LNCaP clone FGC (cell line): ENCODE results near the gene WDR6.

Source experiments
- DNase-seq: peaks from one replicate; pipeline ENCODE4 v3.0.0-alpha.2; 2011; ENCODE audit warnings: low read depth
- H3K4me3 ChIP-seq: 2 replicates; pipeline ENCODE4 v1.5.1; 2011; ENCODE audit warnings: mild to moderate bottlenecking, low read depth, low read length, control low read depth
- TF ChIP-seq, protein P1 (sequence below): IDR thresholded peaks from 2 replicates; pipeline ENCODE4 v1.5.1; 2012; ENCODE audit warnings: mild to moderate bottlenecking; ENCODE audit not compliant: control insufficient read depth, insufficient read depth; ENCODE audit errors: extremely low read depth

Gene WDR6

GRCh38 chr3:49016414-49017228 lies 9.4 kb downstream of the WDR6 start:
- peak overlapping the region; percentile 74 for H3K4me3 ChIP-seq
- TF ChIP-seq, protein P1, sequence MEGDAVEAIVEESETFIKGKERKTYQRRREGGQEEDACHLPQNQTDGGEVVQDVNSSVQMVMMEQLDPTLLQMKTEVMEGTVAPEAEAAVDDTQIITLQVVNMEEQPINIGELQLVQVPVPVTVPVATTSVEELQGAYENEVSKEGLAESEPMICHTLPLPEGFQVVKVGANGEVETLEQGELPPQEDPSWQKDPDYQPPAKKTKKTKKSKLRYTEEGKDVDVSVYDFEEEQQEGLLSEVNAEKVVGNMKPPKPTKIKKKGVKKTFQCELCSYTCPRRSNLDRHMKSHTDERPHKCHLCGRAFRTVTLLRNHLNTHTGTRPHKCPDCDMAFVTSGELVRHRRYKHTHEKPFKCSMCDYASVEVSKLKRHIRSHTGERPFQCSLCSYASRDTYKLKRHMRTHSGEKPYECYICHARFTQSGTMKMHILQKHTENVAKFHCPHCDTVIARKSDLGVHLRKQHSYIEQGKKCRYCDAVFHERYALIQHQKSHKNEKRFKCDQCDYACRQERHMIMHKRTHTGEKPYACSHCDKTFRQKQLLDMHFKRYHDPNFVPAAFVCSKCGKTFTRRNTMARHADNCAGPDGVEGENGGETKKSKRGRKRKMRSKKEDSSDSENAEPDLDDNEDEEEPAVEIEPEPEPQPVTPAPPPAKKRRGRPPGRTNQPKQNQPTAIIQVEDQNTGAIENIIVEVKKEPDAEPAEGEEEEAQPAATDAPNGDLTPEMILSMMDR, result no peak

GRCh38 chr3:49017229-49017970 lies 10.2 kb downstream of the WDR6 start:
- H3K4me3 ChIP-seq, result peak overlapping the region; percentile 74
- TF ChIP-seq, protein P1, result no peak
- DNase-seq, result no peak

More at GRCh38 chr3:49016414-49017228, 9.4 kb downstream of the WDR6 start:
- DNase-seq, result no peak

DNA sequence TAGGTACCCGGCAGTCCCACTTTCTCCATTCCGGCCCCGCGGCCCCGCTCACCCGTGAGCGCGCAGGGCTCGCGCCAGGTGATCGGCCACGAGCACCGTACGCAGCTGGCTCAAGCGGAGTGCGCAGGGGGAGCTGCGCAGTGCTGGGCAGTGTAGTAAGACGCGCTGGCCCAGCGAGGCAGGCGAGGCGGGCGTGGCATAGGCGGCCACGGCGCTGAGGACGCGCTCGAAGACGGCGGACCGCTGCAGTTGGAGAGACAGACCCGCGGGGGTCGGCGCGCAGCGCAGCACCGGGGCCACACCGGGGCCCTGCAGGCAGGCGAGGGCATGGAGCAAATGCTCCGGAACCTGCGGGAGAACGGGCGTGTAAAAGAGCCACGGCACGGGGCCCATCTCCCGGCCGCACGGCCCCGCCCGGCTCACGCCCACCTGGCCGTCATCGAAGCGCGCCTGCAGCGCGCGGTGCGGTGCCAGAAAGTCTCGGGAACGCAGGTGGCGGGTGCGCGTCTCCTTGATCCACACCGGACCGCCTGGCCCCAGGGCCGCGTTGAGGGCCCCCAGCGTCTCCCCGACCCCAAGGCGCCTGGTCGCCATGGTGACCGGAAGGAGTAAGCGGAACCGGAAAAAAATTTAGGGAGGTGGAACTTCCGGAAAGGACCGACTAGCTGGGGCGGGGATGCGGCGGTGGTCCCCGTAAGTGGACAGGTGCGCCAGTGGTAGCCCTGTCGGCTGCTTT lies 10.9 kb downstream of the WDR6 start, which contains the start of gene DALRD3:
Gene DALRD3 (minus strand): TSS at position 610 of the 736 bp plus-strand sequence. CDS start 16 bp downstream, at position 594.
- no peak for DNase-seq
- TF ChIP-seq, protein P1, result no peak
- H3K4me3 ChIP-seq, result peak within 1 kb of the TSS; percentile 74

DNA sequence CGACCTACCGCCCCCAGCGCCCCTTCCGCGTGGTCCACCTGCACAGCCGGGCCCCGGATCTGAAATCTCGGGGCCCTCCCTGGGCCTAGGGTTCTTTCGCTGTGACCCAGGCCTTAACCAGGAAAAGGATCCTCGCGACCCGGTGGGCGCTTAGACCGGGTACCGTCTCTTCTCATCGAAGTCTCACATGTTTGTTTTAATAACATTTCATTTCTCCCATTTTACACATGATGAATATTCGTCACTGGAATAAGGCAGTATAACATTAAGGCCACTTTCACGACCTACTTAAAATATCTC lies 11.5 kb downstream of the WDR6 start:
- H3K4me3 ChIP-seq, result peak overlapping the region; percentile 74
- TF ChIP-seq, protein P1, result no peak
- DNase-seq, result no peak

DNA sequence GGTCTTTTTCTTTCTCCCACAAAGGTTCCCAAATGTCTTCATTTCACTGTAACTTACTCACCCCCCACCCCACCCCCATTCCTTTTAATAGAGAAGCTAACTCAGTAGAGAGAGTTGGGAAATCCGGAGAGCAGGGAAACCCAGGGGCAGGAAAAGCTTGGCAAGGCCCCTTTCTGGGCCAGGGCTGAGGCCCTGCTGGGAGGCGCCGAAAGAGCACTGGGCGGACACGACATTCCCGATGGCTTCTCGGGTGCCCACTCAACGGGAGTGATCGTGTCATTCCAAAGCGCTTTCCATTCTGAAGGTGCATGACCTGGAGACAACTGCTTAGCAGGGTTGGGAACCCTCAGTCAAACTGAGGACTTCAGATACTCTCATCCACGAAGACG lies 12.7 kb downstream of the WDR6 start:
- peak overlapping the region; percentile 92 for H3K4me3 ChIP-seq
- no peak for DNase-seq
- TF ChIP-seq, protein P1, result no peak

DNA sequence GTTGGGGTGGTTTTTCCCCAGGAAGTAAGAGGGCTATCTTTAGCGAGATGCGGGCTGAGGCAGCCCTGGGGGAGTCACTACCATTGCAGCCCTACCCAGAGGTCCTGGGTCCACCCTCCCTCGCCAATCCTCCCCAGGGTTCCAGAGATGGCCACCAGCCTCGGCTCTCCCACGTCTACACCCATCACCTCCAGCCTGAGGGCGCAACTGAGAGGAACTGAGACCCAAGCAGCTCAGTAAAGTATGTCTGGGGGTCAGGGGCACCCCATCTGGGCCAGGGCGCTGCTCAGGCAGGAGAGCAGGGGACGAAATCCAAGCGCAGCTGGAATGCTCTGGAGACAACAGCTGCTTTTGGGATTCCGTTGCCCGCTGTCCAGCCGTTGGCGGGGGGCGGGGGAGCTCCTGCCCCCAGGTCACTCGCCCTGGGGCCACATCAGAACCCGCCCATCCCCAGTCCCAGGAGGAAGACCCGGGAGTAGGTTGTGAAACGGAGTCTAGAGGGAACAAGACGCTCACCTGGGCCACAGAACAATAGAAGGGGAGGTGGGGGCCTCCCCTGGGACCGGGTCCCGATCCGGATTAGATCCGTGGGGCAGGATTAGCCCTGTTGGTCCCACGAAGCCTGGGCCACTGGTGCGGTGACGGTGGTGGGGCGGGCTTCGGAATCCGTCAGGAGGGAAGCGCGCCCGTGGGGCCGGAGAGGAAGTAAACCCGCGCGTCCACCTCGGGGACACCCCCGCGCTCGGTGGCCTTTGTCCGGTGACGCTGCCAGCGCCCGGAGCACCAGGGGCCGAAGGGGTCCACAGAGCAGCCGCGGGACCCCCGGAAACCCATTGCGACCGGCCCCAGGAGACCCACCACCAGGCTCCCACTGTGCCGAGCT lies 13.4 kb downstream of the WDR6 start:
- no peak for DNase-seq
- TF ChIP-seq, protein P1, result no peak
- H3K4me3 ChIP-seq, result peak overlapping the region; percentile 92
